Ectodermal cell (in vitro differentiated cells): ENCODE results near the gene LRRN4CL.

Source experiments
- H3K27ac ChIP-seq: 2 replicates; pipeline ENCODE4 v1.7.0; 2013; ENCODE audit warnings: mild to moderate bottlenecking, low read depth, low read length; ENCODE audit not compliant: insufficient read depth, poor library complexity, severe bottlenecking
- H3K27me3 ChIP-seq: 2 replicates; pipeline ENCODE4 v1.7.0; 2013; ENCODE audit warnings: mild to moderate bottlenecking, low read length; ENCODE audit not compliant: insufficient read depth, control insufficient read depth, poor library complexity, severe bottlenecking
- H3K36me3 ChIP-seq: one replicate; pipeline ENCODE4 v1.7.0; 2013; ENCODE audit warnings: low read length; ENCODE audit not compliant: control insufficient read depth, insufficient read depth
- H3K4me1 ChIP-seq: one replicate; pipeline ENCODE4 v1.7.0; 2013; ENCODE audit warnings: low read length; ENCODE audit not compliant: control insufficient read depth, insufficient read depth
- H3K4me3 ChIP-seq: 2 replicates; pipeline ENCODE4 v1.7.0; 2013; ENCODE audit warnings: low read depth, low read length, control low read depth; ENCODE audit not compliant: insufficient read depth
- H3K9me3 ChIP-seq: 2 replicates; pipeline ENCODE4 v1.7.0; 2013; ENCODE audit warnings: mild to moderate bottlenecking, low read length, moderate library complexity; ENCODE audit not compliant: control insufficient read depth
- WGBS, 2 experiments: methylation state at CpG; one replicate each; pipeline ENCODE4 v1.1.7; 2013; ENCODE audit warnings: missing lambda C conversion rate in 2 of 2; 5-methylcytosine and 5-hydroxymethylcytosine counted together

Gene LRRN4CL

GRCh38 chr11:62648185-62648966 lies 41.0 kb downstream of the LRRN4CL start:
- no peak overlapping the region for H3K4me3 ChIP-seq
- WGBS, 2 experiments, result 94% methylated on average over 24 of the region's 24 CpGs
- no peaks in the 10 kb centered on the region for H3K9me3 ChIP-seq
- H3K27me3 ChIP-seq, result no peaks in the 10 kb centered on the region
- no peaks in the 10 kb centered on the region for H3K4me1 ChIP-seq
- peaks cover 17% of the 10 kb centered on the region for H3K36me3 ChIP-seq
- no peak overlapping the region for H3K27ac ChIP-seq

GRCh38 chr11:62647609-62648005 lies 41.7 kb downstream of the LRRN4CL start:
- H3K27ac ChIP-seq, result no peak overlapping the region
- H3K4me3 ChIP-seq, result no peak overlapping the region
- H3K4me1 ChIP-seq, result no peaks in the 10 kb centered on the region
- 95 to 96% methylated on average over 6 of the region's 6 CpGs for whole genome bisulfite sequencing, 2 experiments
- H3K27me3 ChIP-seq, result no peaks in the 10 kb centered on the region
- H3K9me3 ChIP-seq, result no peaks in the 10 kb centered on the region
- peaks cover 17% of the 10 kb centered on the region for H3K36me3 ChIP-seq

GRCh38 chr11:62646825-62647608 lies 42.3 kb downstream of the LRRN4CL start:
- peaks cover 17% of the 10 kb centered on the region for H3K36me3 ChIP-seq
- no peaks in the 10 kb centered on the region for H3K4me1 ChIP-seq
- 79 to 81% methylated on average over 32 of the region's 32 CpGs for WGBS, 2 experiments
- no peaks in the 10 kb centered on the region for H3K9me3 ChIP-seq
- H3K27ac ChIP-seq, result no peak overlapping the region
- H3K27me3 ChIP-seq, result no peaks in the 10 kb centered on the region
- no peak overlapping the region for H3K4me3 ChIP-seq

GRCh38 chr11:62645946-62646824 lies 43.1 kb downstream of the LRRN4CL start, which contains the start of gene GANAB:
Gene GANAB, minus strand, starts transcription at chr11:62646613. Its CDS starts 14 bp downstream, at chr11:62646599.
- Histone ChIP-seq H3K27me3 (no peaks in the 10 kb centered on the region), H3K36me3 (peaks cover 17% of the 10 kb centered on the region), H3K9me3 (no peaks in the 10 kb centered on the region), H3K27ac (peak within 1 kb of the TSS; percentile 91), H3K4me1 (no peaks in the 10 kb centered on the region), H3K4me3 (peak within 1 kb of the TSS; percentile 87)
- WGBS, 2 experiments, result 0 to 1% methylated on average over 73 of the region's 73 CpGs

GRCh38 chr11:62645671-62645945 lies 43.7 kb downstream of the LRRN4CL start:
- H3K4me3 ChIP-seq, result peak overlapping the region; percentile 87
- no peaks in the 10 kb centered on the region for H3K4me1 ChIP-seq
- WGBS, 2 experiments, result 37 to 42% methylated on average over 11 of the region's 11 CpGs
- peak overlapping the region; percentile 91 for H3K27ac ChIP-seq
- H3K9me3 ChIP-seq, result no peaks in the 10 kb centered on the region
- H3K36me3 ChIP-seq, result peaks cover 17% of the 10 kb centered on the region
- no peaks in the 10 kb centered on the region for H3K27me3 ChIP-seq

- Histone ChIP-seq H3K9me3 (no peaks in the 10 kb centered on the region), H3K27me3 (no peaks in the 10 kb centered on the region), H3K36me3 (peaks cover 11% of the 10 kb centered on the region), H3K4me3 (no peak overlapping the region), H3K27ac (no peak overlapping the region), H3K4me1 (no peaks in the 10 kb centered on the region)
- 94 to 96% methylated on average over 8 of the region's 8 CpGs for WGBS, 2 experiments
Observed at GRCh38 chr11:62644220-62644619, 45.1 kb downstream of the LRRN4CL start.
